Cardiac fibroblast (primary cell): ENCODE data around the gene RAP1GAP2.
A peak's percentile ranks its signal among the peaks of the same experiment; 100 is the strongest.

Source experiments
- DNase-seq, 2 donors: peaks; one replicate each; pipeline versions ENCODE4 v3.0.0 to v3.0.0-alpha.2; 2010; ENCODE audit warnings: low read depth in 2 of 2
- H3K4me3 ChIP-seq, 2 donors: replicated peaks in 1 of 2; 1 replicate in 1 of 2; 2 replicates in 1 of 2; pipeline ENCODE4 v1.5.1; 2011; ENCODE audit warnings: low read depth in 2 of 2, low read length in 2 of 2, mild to moderate bottlenecking in 2 of 2, moderate library complexity in 1 of 2
- CTCF ChIP-seq: IDR thresholded peaks from one replicate; pipeline ENCODE4 v1.5.1; 2011; ENCODE audit warnings: low read depth, mild to moderate bottlenecking, low read length, inconsistent platforms

The RAP1GAP2 gene

GRCh38 chr17:2796164-2797125 is at the start of gene RAP1GAP2:
Gene RAP1GAP2 (plus strand): TSS chr17:2796438. CDS start chr17:2796528, 90 bp downstream.
- no peak for DNase-seq
- no peak for TF ChIP-seq CTCF
- H3K4me3 ChIP-seq, result no peak within 1 kb of the TSS

- H3K4me3 ChIP-seq, result no peak within 1 kb of the TSS
- no peak for TF ChIP-seq CTCF
- DNase-seq, result no peak
Measured at GRCh38 chr17:2749058-2749783, 47.0 kb upstream of the RAP1GAP2 start, which contains the start of gene CCDC92B. Gene CCDC92B (minus strand): TSS chr17:2749652. CDS start chr17:2735145, 14,507 bp downstream.

- DNase-seq, result peak; percentile 62 to 74
- no peak overlapping the region for H3K4me3 ChIP-seq
- no peak for TF ChIP-seq CTCF
Measured at GRCh38 chr17:2749784-2750181, 46.5 kb upstream of the RAP1GAP2 start.

GRCh38 chr17:2750721-2751120 is 45.5 kb upstream of the RAP1GAP2 start:
- DNase-seq, result no peak
- H3K4me3 ChIP-seq, result no peak overlapping the region
- TF ChIP-seq CTCF, result no peak

- DNase-seq, result no peak
- TF ChIP-seq CTCF, result no peak
- no peak overlapping the region for H3K4me3 ChIP-seq
Measured at GRCh38 chr17:2751491-2751890, 44.7 kb upstream of the RAP1GAP2 start.

- no peak for DNase-seq
- no peak for TF ChIP-seq CTCF
- H3K4me3 ChIP-seq, result no peak overlapping the region
Measured at GRCh38 chr17:2755891-2756724, 40.1 kb upstream of the RAP1GAP2 start.
